ENCODE measurements around the gene CHST8.

CHST8 gene

DNA sequence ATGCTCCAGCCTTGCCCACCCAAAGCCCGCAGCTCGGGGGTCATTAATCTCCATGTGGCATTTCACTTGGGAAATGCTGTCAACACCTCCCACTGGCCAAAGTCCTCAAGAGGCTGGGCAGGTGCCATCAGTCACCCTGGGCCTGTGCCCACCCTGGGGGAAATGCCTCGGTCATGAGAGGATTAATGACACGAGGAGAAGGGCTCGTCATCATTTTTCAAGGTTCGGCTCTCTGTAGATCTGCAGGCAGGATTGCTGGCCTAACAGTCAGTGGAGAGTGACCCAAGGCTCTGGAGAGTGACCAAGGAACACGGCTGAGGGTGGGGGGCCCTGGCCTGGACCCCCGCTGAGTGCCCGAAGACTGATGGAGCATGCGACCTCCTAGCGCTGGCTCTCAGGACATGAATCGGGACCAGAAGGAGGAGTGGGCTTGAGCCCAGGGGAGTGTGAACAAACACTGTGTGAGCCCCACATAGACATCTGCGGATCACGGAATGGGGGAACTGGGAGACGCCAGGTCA is 159.7 kb downstream of the CHST8 start:
- H4K91ac ChIP-seq (ENCODE audit: low read length): no peak overlapping the region
- no peak overlapping the region for H2AFZ ChIP-seq (ENCODE audit: low read depth, low read length)
- no peak overlapping the region for H3K4me3 ChIP-seq (ENCODE audit: insufficient read depth in 1 of 2, low read depth in 1 of 2, low read length in 2 of 2)
- DNase-seq: no peak
- no peaks in the 10 kb centered on the region for H3K79me1 ChIP-seq (replicated peaks; ENCODE audit: low read length, poor library complexity, severe bottlenecking)
- H3K4me2 ChIP-seq (ENCODE audit: low read length, poor library complexity, severe bottlenecking): no peak overlapping the region
- no peak overlapping the region for H3K18ac ChIP-seq (ENCODE audit: low read depth in 1 of 2, low read length in 2 of 2)
- peaks cover 50 to 81% of the 10 kb centered on the region in 2 experiments for H3K27me3 ChIP-seq (ENCODE audit: control insufficient read depth in 1 of 2, insufficient read depth in 1 of 2, low read length in 2 of 2)
- H2BK120ac ChIP-seq (ENCODE audit: low read depth, low read length): no peak overlapping the region
- H3K4ac ChIP-seq (ENCODE audit: low read depth in 1 of 2, low read length in 2 of 2): no peak overlapping the region
- H3K14ac ChIP-seq (ENCODE audit: low read length in 2 of 2): no peak overlapping the region
- no peaks in the 10 kb centered on the region for H3K36me3 ChIP-seq (ENCODE audit: control insufficient read depth in 1 of 2, insufficient read depth in 2 of 2, low read depth in 1 of 2, low read length in 2 of 2)
- H2BK15ac ChIP-seq (ENCODE audit: low read depth, poor library complexity, severe bottlenecking): no peak overlapping the region
- no peak overlapping the region for H3K23ac ChIP-seq (ENCODE audit: low read length in 2 of 2)
- no peak overlapping the region for H4K8ac ChIP-seq (ENCODE audit: low read length)
- H2AK5ac ChIP-seq (ENCODE audit: low read length, severe bottlenecking): no peak overlapping the region
- 93% methylated on average over 15 of the region's 15 CpGs for WGBS
- H3K4me1 ChIP-seq (ENCODE audit: control insufficient read depth, insufficient read depth, low read depth, low read length): peaks cover 12% of the 10 kb centered on the region
- no peaks in the 10 kb centered on the region for H3K9me3 ChIP-seq (ENCODE audit: control insufficient read depth, low read length)
- H2BK12ac ChIP-seq (ENCODE audit: low read length in 2 of 2): no peak overlapping the region
- no peak overlapping the region for H3K9ac ChIP-seq (ENCODE audit: low read length)
- no peak overlapping the region for H2BK5ac ChIP-seq (ENCODE audit: low read depth, low read length, poor library complexity, severe bottlenecking)
- no peak overlapping the region for H3K27ac ChIP-seq (ENCODE audit: low read length, poor library complexity, severe bottlenecking)

DNA sequence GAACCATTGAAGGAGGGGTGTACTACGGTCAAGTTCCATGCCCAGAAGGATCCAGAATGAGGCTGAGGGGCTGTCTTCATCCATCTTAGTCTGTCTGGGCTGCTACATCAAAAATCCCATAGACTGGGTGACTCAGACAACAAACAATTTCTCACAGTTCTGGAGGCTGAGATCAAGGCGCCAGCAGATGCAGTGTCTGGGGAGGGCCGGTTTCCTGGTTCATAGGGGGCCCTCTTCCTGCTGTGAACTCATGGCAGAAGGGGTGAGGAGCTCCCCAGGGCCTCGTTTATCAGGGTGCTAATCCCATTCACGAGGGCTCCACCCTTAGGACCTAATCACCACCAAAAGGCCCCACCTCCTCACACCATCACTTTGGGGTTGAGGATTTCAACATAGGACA is 160.2 kb downstream of the CHST8 start:
- Histone ChIP-seq H2AK5ac (ENCODE audit: low read length, severe bottlenecking) (no peak overlapping the region), H3K4me3 (ENCODE audit: insufficient read depth in 1 of 2, low read depth in 1 of 2, low read length in 2 of 2) (no peak overlapping the region), H3K4me1 (ENCODE audit: control insufficient read depth, insufficient read depth, low read depth, low read length) (peaks cover 12% of the 10 kb centered on the region), H3K14ac (ENCODE audit: low read length in 2 of 2) (no peak overlapping the region), H2BK120ac (ENCODE audit: low read depth, low read length) (no peak overlapping the region), H4K8ac (ENCODE audit: low read length) (no peak overlapping the region), H2BK12ac (ENCODE audit: low read length in 2 of 2) (no peak overlapping the region), H3K27ac (ENCODE audit: low read length, poor library complexity, severe bottlenecking) (no peak overlapping the region), H4K91ac (ENCODE audit: low read length) (no peak overlapping the region), H3K9me3 (ENCODE audit: control insufficient read depth, low read length) (no peaks in the 10 kb centered on the region), H2BK5ac (ENCODE audit: low read depth, low read length, poor library complexity, severe bottlenecking) (no peak overlapping the region), H3K27me3 (ENCODE audit: control insufficient read depth in 1 of 2, insufficient read depth in 1 of 2, low read length in 2 of 2) (peaks cover 55 to 83% of the 10 kb centered on the region in 2 experiments), H3K18ac (ENCODE audit: low read depth in 1 of 2, low read length in 2 of 2) (no peak overlapping the region), H3K4ac (ENCODE audit: low read depth in 1 of 2, low read length in 2 of 2) (no peak overlapping the region), H2BK15ac (ENCODE audit: low read depth, poor library complexity, severe bottlenecking) (no peak overlapping the region), H3K4me2 (ENCODE audit: low read length, poor library complexity, severe bottlenecking) (no peak overlapping the region), H3K23ac (ENCODE audit: low read length in 2 of 2) (no peak overlapping the region), H3K36me3 (ENCODE audit: control insufficient read depth in 1 of 2, insufficient read depth in 2 of 2, low read depth in 1 of 2, low read length in 2 of 2) (no peaks in the 10 kb centered on the region), H3K79me1 (replicated peaks; ENCODE audit: low read length, poor library complexity, severe bottlenecking) (no peaks in the 10 kb centered on the region), H2AFZ (ENCODE audit: low read depth, low read length) (no peak overlapping the region), H3K9ac (ENCODE audit: low read length) (no peak overlapping the region)
- WGBS: 69% methylated on average over 5 of the region's 5 CpGs
- no peak for DNase-seq

DNA sequence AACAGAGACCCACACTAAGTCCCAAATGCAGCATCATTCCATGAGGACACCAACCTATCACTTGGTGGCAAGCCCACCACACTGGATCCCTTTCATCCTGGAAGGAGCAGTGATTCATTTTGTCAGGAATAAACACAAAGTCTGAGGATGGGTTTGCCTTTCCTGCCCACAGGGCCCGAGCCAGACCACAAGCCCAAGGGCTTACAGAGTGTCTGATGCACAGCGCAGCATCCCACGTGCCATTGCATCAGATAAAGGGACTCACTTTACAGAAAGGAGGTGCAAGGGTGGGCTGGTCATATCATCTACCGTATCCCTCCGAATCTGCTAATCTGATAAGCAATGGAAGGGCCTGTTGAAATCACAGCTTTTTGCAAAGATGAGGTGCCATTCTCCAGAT is 162.7 kb downstream of the CHST8 start:
- Histone ChIP-seq H2BK120ac (ENCODE audit: low read depth, low read length) (no peak overlapping the region), H2BK12ac (ENCODE audit: low read length in 2 of 2) (no peak overlapping the region), H3K9me3 (ENCODE audit: control insufficient read depth, low read length) (no peaks in the 10 kb centered on the region), H3K18ac (ENCODE audit: low read depth in 1 of 2, low read length in 2 of 2) (no peak overlapping the region), H3K23ac (ENCODE audit: low read length in 2 of 2) (no peak overlapping the region), H2AK5ac (ENCODE audit: low read length, severe bottlenecking) (no peak overlapping the region), H3K27ac (ENCODE audit: low read length, poor library complexity, severe bottlenecking) (no peak overlapping the region), H3K4ac (ENCODE audit: low read depth in 1 of 2, low read length in 2 of 2) (no peak overlapping the region), H4K91ac (ENCODE audit: low read length) (no peak overlapping the region), H3K4me2 (ENCODE audit: low read length, poor library complexity, severe bottlenecking) (no peak overlapping the region), H2BK15ac (ENCODE audit: low read depth, poor library complexity, severe bottlenecking) (no peak overlapping the region), H3K9ac (ENCODE audit: low read length) (no peak overlapping the region), H3K36me3 (ENCODE audit: control insufficient read depth in 1 of 2, insufficient read depth in 2 of 2, low read depth in 1 of 2, low read length in 2 of 2) (no peaks in the 10 kb centered on the region), H3K4me1 (ENCODE audit: control insufficient read depth, insufficient read depth, low read depth, low read length) (no peaks in the 10 kb centered on the region), H3K14ac (ENCODE audit: low read length in 2 of 2) (no peak overlapping the region), H2BK5ac (ENCODE audit: low read depth, low read length, poor library complexity, severe bottlenecking) (no peak overlapping the region), H3K27me3 (ENCODE audit: control insufficient read depth in 1 of 2, insufficient read depth in 1 of 2, low read length in 2 of 2) (peaks cover 54 to 87% of the 10 kb centered on the region in 2 experiments), H2AFZ (ENCODE audit: low read depth, low read length) (no peak overlapping the region), H4K8ac (ENCODE audit: low read length) (no peak overlapping the region), H3K79me1 (replicated peaks; ENCODE audit: low read length, poor library complexity, severe bottlenecking) (no peaks in the 10 kb centered on the region), H3K4me3 (ENCODE audit: insufficient read depth in 1 of 2, low read depth in 1 of 2, low read length in 2 of 2) (no peak overlapping the region)
- WGBS: 83% methylated on average over 5 of the region's 5 CpGs
- DNase-seq: no peak

DNA sequence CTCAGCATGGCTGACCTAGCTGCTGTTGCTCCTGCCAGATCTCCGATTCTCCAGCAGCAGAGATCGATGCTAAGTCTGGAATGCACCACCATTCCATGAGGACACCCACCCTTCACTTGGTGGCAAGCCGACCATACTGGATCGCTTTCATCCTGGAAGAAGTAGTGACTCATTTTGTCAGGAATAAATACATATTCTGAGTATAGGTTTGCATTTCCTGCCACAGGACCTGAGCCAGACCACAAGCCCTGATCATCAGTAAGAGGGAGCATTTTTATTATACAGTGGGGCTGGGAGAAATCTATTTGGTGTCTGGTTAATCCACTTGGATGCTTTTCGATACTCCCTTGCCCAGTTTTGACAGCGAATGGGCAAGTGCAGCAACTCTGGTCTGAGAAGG is 164.0 kb downstream of the CHST8 start:
- Histone ChIP-seq H3K4ac (ENCODE audit: low read depth in 1 of 2, low read length in 2 of 2) (no peak overlapping the region), H3K9me3 (ENCODE audit: control insufficient read depth, low read length) (no peaks in the 10 kb centered on the region), H3K36me3 (ENCODE audit: control insufficient read depth in 1 of 2, insufficient read depth in 2 of 2, low read depth in 1 of 2, low read length in 2 of 2) (no peaks in the 10 kb centered on the region), H2AK5ac (ENCODE audit: low read length, severe bottlenecking) (no peak overlapping the region), H2BK5ac (ENCODE audit: low read depth, low read length, poor library complexity, severe bottlenecking) (no peak overlapping the region), H3K79me1 (replicated peaks; ENCODE audit: low read length, poor library complexity, severe bottlenecking) (no peaks in the 10 kb centered on the region), H3K14ac (ENCODE audit: low read length in 2 of 2) (no peak overlapping the region), H4K8ac (ENCODE audit: low read length) (no peak overlapping the region), H3K27ac (ENCODE audit: low read length, poor library complexity, severe bottlenecking) (no peak overlapping the region), H2BK120ac (ENCODE audit: low read depth, low read length) (no peak overlapping the region), H2AFZ (ENCODE audit: low read depth, low read length) (no peak overlapping the region), H3K4me1 (ENCODE audit: control insufficient read depth, insufficient read depth, low read depth, low read length) (no peaks in the 10 kb centered on the region), H3K9ac (ENCODE audit: low read length) (no peak overlapping the region), H4K91ac (ENCODE audit: low read length) (no peak overlapping the region), H2BK12ac (ENCODE audit: low read length in 2 of 2) (no peak overlapping the region), H3K18ac (ENCODE audit: low read depth in 1 of 2, low read length in 2 of 2) (no peak overlapping the region), H3K4me2 (ENCODE audit: low read length, poor library complexity, severe bottlenecking) (no peak overlapping the region), H2BK15ac (ENCODE audit: low read depth, poor library complexity, severe bottlenecking) (no peak overlapping the region), H3K23ac (ENCODE audit: low read length in 2 of 2) (no peak overlapping the region), H3K27me3 (ENCODE audit: control insufficient read depth in 1 of 2, insufficient read depth in 1 of 2, low read length in 2 of 2) (peaks cover 42 to 83% of the 10 kb centered on the region in 2 experiments), H3K4me3 (ENCODE audit: insufficient read depth in 1 of 2, low read depth in 1 of 2, low read length in 2 of 2) (no peak overlapping the region)
- WGBS: 84% methylated on average over 4 of the region's 6 CpGs
- no peak for DNase-seq
